GM12892 (cell line): ENCODE data around the gene MTERF4.

Experiments used
- POLR2A ChIP-seq: IDR thresholded peaks from 2 replicates; pipeline ENCODE4 v1.6.1; 2011; ENCODE audit warnings: low read depth, low read length, control low read depth
- TAF1 ChIP-seq: IDR thresholded peaks from 2 replicates; pipeline ENCODE4 v1.6.1; 2011; ENCODE audit warnings: low read depth, mild to moderate bottlenecking, control low read depth, low read length, borderline replicate concordance

DNA sequence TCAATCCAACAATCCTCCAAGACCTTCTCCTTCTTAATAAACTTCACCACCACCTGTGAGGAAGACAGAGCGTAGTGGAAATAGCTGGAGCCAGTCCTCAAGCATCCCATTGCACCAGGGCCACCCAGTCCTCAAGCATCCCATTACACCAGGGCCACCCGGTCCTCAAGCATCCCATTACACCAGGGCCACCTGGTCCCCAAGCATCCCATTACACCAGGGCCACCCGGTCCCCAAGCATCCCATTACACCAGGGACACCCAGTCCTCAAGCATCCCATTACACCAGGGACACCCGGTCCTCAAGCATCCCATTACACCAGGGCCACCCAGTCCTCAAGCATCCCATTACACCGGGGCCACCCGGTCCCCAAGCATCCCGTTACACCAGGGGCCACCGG, 13.3 kb upstream of the MTERF4 start:
- no peak for TF ChIP-seq TAF1
- no peak for TF ChIP-seq POLR2A
